Measurements from ENCODE around the gene RSBN1L. TPM values are rescaled to one million over a fixed set of nuclear protein-coding genes. Genes with fewer than 3 reads are reported as not detected.

Gene RSBN1L
- total and polyA plus RNA-seq, 9 donors, result 14.5 to 19.3 (median 16.0) TPM

GRCh38 chr7:77684030-77684429, 12.2 kb upstream of the RSBN1L start:
- Histone ChIP-seq H3K4me1 (ENCODE audit: control insufficient read depth, insufficient read depth, low read length) (peaks cover 2% of the 10 kb centered on the region), H3K36me3 (ENCODE audit: control insufficient read depth, insufficient read depth, low read length) (peaks cover 20% of the 10 kb centered on the region), H3K9me3 (replicated peaks; ENCODE audit: control insufficient read depth, low read depth, low read length) (no peaks in the 10 kb centered on the region), H3K27ac (ENCODE audit: low read length) (no peak overlapping the region), H3K27me3 (ENCODE audit: control insufficient read depth, insufficient read depth, low read length) (no peaks in the 10 kb centered on the region), H3K4me3 (ENCODE audit: low read length) (no peak overlapping the region)
- WGBS (ENCODE audit: insufficient coverage), result 36% methylated on average over 7 of the region's 9 CpGs
- peak; percentile 64 for DNase-seq

DNA sequence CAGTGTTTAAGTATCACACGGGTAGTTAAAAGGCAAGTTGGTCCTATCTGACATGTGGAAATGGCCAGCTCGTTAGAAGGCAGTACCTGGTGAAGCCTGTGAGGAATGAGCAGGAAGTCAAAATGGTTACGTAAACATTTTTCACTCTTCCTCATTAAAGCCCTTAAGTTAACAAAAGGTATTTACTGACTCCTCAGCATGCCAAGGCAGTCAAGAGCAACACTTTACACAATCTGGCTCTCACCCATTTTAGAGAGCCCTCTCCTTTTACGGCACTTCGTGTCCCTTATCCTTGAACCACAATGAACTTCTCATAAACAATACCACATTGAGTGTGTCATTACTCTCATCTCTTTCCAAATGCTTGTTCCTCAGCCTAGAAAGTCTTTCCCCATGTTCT, 11.0 kb upstream of the RSBN1L start:
- no peak overlapping the region for H3K27ac ChIP-seq (ENCODE audit: low read length)

DNA sequence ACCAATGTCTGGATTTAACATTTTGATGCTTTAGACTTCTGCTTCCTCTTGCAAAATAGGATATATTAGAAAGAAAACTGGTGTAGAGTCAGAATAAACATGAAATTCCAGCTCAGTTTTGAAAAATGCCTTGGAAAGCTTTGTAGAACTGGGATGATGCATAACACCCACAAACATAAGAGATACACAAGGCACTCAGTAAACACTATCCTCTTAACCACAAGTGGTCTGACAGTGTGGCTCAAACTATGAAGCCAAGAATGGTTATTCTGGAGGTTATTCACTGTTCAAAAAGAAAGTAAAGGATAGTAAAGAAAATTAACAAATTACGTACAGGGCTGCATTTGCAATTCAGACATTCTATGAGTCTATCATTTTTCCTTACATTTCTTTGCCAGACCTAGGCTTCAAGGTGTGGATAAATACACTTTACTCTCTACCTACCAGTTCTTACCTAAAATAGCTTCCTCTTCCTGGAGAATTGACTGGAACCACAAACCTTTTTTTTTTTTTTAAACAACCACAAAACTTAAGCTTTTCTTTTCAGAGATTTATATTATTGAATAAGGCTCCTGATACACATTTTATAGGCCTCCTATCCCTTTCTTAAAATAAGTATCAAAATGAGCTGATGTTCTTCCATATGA, 9.0 kb upstream of the RSBN1L start:
- H3K4me3 ChIP-seq (ENCODE audit: low read length), result no peak overlapping the region
- peaks cover 17% of the 10 kb centered on the region for H3K36me3 ChIP-seq (ENCODE audit: control insufficient read depth, insufficient read depth, low read length)
- no peaks in the 10 kb centered on the region for H3K27me3 ChIP-seq (ENCODE audit: control insufficient read depth, insufficient read depth, low read length)
- H3K27ac ChIP-seq (ENCODE audit: low read length), result no peak overlapping the region
- H3K4me1 ChIP-seq (ENCODE audit: control insufficient read depth, insufficient read depth, low read length), result peaks cover 2% of the 10 kb centered on the region
- H3K9me3 ChIP-seq (replicated peaks; ENCODE audit: control insufficient read depth, low read depth, low read length), result no peaks in the 10 kb centered on the region
- DNase-seq, result no peak
- WGBS (ENCODE audit: insufficient coverage), result no CpG with 5 or more reads among the region's 1 CpG

More for the DNA sequence above, 11.0 kb upstream of the RSBN1L start:
- no peak overlapping the region for H3K4me3 ChIP-seq (ENCODE audit: low read length)
- no peak for DNase-seq
- no peaks in the 10 kb centered on the region for H3K9me3 ChIP-seq (replicated peaks; ENCODE audit: control insufficient read depth, low read depth, low read length)
- 73% methylated on average over 3 of the region's 5 CpGs for WGBS (ENCODE audit: insufficient coverage)
- no peaks in the 10 kb centered on the region for H3K27me3 ChIP-seq (ENCODE audit: control insufficient read depth, insufficient read depth, low read length)
- peaks cover 20% of the 10 kb centered on the region for H3K36me3 ChIP-seq (ENCODE audit: control insufficient read depth, insufficient read depth, low read length)
- peaks cover 2% of the 10 kb centered on the region for H3K4me1 ChIP-seq (ENCODE audit: control insufficient read depth, insufficient read depth, low read length)

DNA sequence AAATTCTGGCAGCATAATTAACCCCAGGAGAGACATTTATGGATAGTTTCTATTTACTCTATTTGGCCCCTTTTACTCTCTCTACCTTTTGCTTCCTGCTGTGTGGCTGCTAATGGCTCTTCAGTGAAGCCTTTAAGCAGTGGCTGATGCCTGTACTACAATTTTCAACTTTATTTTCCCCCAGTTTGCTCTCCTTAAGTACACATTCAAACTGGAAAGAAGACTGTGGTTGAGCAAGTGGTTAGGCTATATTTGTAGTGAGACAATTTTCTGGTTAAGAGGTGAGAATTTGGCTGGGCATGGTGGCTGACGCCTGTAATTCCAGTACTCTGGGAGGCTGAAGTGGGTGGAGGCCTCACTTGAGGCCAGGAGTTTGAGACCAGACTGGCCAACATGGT, 8.5 kb upstream of the RSBN1L start:
- Histone ChIP-seq H3K4me3 (ENCODE audit: low read length) (no peak overlapping the region), H3K4me1 (ENCODE audit: control insufficient read depth, insufficient read depth, low read length) (peaks cover 2% of the 10 kb centered on the region), H3K36me3 (ENCODE audit: control insufficient read depth, insufficient read depth, low read length) (peaks cover 12% of the 10 kb centered on the region), H3K27me3 (ENCODE audit: control insufficient read depth, insufficient read depth, low read length) (no peaks in the 10 kb centered on the region), H3K9me3 (replicated peaks; ENCODE audit: control insufficient read depth, low read depth, low read length) (no peaks in the 10 kb centered on the region), H3K27ac (ENCODE audit: low read length) (no peak overlapping the region)
- DNase-seq, result peak; percentile 25
- WGBS (ENCODE audit: insufficient coverage), result no CpG with 5 or more reads among the region's 1 CpG

DNA sequence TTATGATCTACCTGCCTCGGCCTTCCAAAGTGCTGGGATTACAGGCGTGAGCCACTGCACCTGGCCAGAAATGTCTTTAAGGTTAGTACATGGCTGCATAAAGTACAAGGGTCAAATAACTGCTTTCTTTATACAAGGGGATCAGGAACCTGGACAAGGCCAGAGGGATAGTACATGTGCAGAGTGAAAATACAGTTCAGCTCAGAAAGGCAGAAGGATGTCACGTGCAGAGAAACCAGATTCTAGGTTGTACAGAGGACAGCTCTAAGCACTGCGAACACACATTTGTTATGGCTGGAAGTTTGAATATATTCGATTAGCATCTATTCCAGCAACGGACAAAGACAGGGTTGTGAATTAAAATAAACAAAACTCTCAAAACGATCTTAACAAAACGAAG, 6.0 kb upstream of the RSBN1L start:
- H3K27ac ChIP-seq (ENCODE audit: low read length), result no peak overlapping the region
- 92% methylated on average over 1 of the region's 8 CpGs for WGBS (ENCODE audit: insufficient coverage)

DNA sequence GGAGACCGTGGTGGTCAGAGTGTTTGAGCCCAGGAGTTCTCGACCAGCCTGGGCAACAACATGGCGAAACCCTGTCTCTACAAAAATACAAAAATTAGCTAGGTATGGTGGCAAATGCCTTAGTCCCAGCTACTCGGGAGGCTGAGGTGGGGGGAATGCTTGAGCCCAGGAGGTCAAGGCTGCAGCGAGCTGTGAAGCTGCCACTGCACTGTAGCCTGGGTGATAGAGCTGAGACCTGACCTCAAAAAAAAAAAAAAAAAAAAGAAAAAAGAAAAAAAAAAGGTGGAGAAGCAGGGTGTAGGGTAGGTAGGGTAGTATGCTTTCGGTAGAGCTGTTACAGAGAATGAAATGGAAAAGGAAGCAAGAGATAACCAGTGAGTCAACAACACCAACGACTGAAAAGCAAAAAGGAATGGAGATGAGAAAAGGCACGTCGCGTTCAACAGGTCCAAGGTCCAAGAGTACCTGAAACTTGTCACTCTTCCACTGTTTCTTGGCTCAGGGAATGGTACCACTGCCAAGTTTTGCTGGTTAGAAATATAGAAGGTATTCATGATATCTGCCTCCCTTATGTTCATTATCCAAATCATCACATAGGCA, 4.3 kb upstream of the RSBN1L start:
- H3K36me3 ChIP-seq (ENCODE audit: control insufficient read depth, insufficient read depth, low read length), result no peaks in the 10 kb centered on the region
- no peak overlapping the region for H3K4me3 ChIP-seq (ENCODE audit: low read length)
- no peak for DNase-seq
- 100% methylated on average over 4 of the region's 10 CpGs for WGBS (ENCODE audit: insufficient coverage)
- H3K27ac ChIP-seq (ENCODE audit: low read length), result no peak overlapping the region
- H3K27me3 ChIP-seq (ENCODE audit: control insufficient read depth, insufficient read depth, low read length), result no peaks in the 10 kb centered on the region
- peaks cover 8% of the 10 kb centered on the region for H3K4me1 ChIP-seq (ENCODE audit: control insufficient read depth, insufficient read depth, low read length)
- H3K9me3 ChIP-seq (replicated peaks; ENCODE audit: control insufficient read depth, low read depth, low read length), result no peaks in the 10 kb centered on the region

More for the DNA sequence above, 6.0 kb upstream of the RSBN1L start:
- DNase-seq, result no peak
- Histone ChIP-seq H3K4me3 (ENCODE audit: low read length) (no peak overlapping the region), H3K27me3 (ENCODE audit: control insufficient read depth, insufficient read depth, low read length) (no peaks in the 10 kb centered on the region), H3K9me3 (replicated peaks; ENCODE audit: control insufficient read depth, low read depth, low read length) (no peaks in the 10 kb centered on the region), H3K36me3 (ENCODE audit: control insufficient read depth, insufficient read depth, low read length) (peaks cover 1% of the 10 kb centered on the region), H3K4me1 (ENCODE audit: control insufficient read depth, insufficient read depth, low read length) (peaks cover 8% of the 10 kb centered on the region)

DNA sequence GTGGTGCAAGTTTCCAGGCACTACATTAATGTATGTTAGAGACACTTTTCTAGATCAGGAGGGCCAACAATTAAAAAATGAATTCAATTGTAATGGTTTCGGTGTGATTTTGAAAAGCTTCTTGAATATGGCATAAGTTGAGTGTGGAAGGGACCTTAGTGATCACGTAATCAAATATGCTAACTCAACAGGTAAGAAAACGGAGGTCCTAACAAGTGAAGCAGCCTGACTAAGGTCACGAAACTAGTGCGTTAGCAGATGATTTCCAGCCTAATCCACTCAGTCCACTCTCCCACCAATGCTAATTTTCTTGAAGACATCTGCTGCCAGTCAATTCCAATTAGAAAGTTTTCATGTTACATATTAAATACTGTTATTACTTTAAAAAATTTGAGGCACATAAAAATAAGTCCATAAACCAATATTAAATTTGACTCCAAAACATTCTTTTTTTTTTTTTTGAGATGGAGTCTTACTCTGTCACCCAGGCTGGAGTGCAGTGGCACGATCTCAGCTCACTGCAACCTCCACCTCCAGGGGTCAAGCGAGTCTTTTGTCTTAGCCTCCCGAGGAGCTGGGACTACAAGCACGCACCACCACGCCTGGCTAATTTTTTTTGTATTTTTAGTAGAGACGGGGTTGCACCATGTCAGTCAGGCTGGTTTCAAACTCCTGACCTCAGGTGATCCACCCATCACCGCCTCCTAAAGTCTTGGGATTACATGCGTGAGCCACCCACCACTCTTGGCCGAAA, 2.3 kb upstream of the RSBN1L start:
- peaks cover 6% of the 10 kb centered on the region for H3K4me1 ChIP-seq (ENCODE audit: control insufficient read depth, insufficient read depth, low read length)
- WGBS (ENCODE audit: insufficient coverage), result 97% methylated on average over 5 of the region's 14 CpGs
- no peaks in the 10 kb centered on the region for H3K27me3 ChIP-seq (ENCODE audit: control insufficient read depth, insufficient read depth, low read length)
- DNase-seq, result no peak
- no peaks in the 10 kb centered on the region for H3K36me3 ChIP-seq (ENCODE audit: control insufficient read depth, insufficient read depth, low read length)
- H3K9me3 ChIP-seq (replicated peaks; ENCODE audit: control insufficient read depth, low read depth, low read length), result no peaks in the 10 kb centered on the region
- H3K4me3 ChIP-seq (ENCODE audit: low read length), result no peak overlapping the region
- no peak overlapping the region for H3K27ac ChIP-seq (ENCODE audit: low read length)

- Histone ChIP-seq H3K9me3 (replicated peaks; ENCODE audit: control insufficient read depth, low read depth, low read length) (no peaks in the 10 kb centered on the region), H3K27me3 (ENCODE audit: control insufficient read depth, insufficient read depth, low read length) (no peaks in the 10 kb centered on the region), H3K27ac (ENCODE audit: low read length) (peak overlapping the region; percentile 98), H3K4me3 (ENCODE audit: low read length) (peak overlapping the region; percentile 99), H3K36me3 (ENCODE audit: control insufficient read depth, insufficient read depth, low read length) (no peaks in the 10 kb centered on the region), H3K4me1 (ENCODE audit: control insufficient read depth, insufficient read depth, low read length) (peaks cover 6% of the 10 kb centered on the region)
- peak; percentile 81 for DNase-seq
- 0% methylated on average over 42 of the region's 67 CpGs for WGBS (ENCODE audit: insufficient coverage)
Observed at GRCh38 chr7:77696643-77697534, 630 bp downstream of the RSBN1L start.

- Histone ChIP-seq H3K36me3 (ENCODE audit: control insufficient read depth, insufficient read depth, low read length) (no peaks in the 10 kb centered on the region), H3K9me3 (replicated peaks; ENCODE audit: control insufficient read depth, low read depth, low read length) (no peaks in the 10 kb centered on the region), H3K4me1 (ENCODE audit: control insufficient read depth, insufficient read depth, low read length) (peaks cover 6% of the 10 kb centered on the region), H3K4me3 (ENCODE audit: low read length) (peak overlapping the region; percentile 99), H3K27ac (ENCODE audit: low read length) (peak overlapping the region; percentile 98), H3K27me3 (ENCODE audit: control insufficient read depth, insufficient read depth, low read length) (no peaks in the 10 kb centered on the region)
- DNase-seq, result no peak
- WGBS (ENCODE audit: insufficient coverage), result no CpG with 5 or more reads among the region's 10 CpGs
Observed at GRCh38 chr7:77697535-77697831, 1.2 kb downstream of the RSBN1L start.
